Mesenchymal stem cell (in vitro differentiated cells and primary cell): ENCODE measurements around the gene BBX.
A peak's percentile ranks its signal among the peaks of the same experiment; 100 is the strongest.

Experiments
- DNase-seq: peaks from one replicate; pipeline ENCODE4 v3.0.0-alpha.2; 2013
- H2AFZ ChIP-seq: one replicate; pipeline ENCODE4 v1.6.1; 2013; ENCODE audit warnings: low read depth, mild to moderate bottlenecking, control low read depth, inconsistent platforms, low read length, moderate library complexity
- H2AK5ac ChIP-seq: 2 replicates; pipeline ENCODE4 v1.6.1; 2013; ENCODE audit warnings: low read length, moderate library complexity, mild to moderate bottlenecking, inconsistent platforms; ENCODE audit not compliant: severe bottlenecking
- H2BK120ac ChIP-seq: one replicate; pipeline ENCODE4 v1.6.1; 2013; ENCODE audit warnings: low read depth, mild to moderate bottlenecking, inconsistent platforms, low read length, moderate library complexity
- H2BK12ac ChIP-seq, 2 experiments: one replicate each; pipeline ENCODE4 v1.6.1; 2013; ENCODE audit warnings: inconsistent platforms in 2 of 2, low read length in 2 of 2, mild to moderate bottlenecking in 2 of 2, moderate library complexity in 2 of 2, control low read depth in 1 of 2
- H2BK15ac ChIP-seq: one replicate; pipeline ENCODE4 v1.6.1; 2013; ENCODE audit warnings: mild to moderate bottlenecking, low read depth, inconsistent platforms; ENCODE audit not compliant: poor library complexity, severe bottlenecking
- H2BK5ac ChIP-seq: 2 replicates; pipeline ENCODE4 v1.6.1; 2013; ENCODE audit warnings: low read depth, mild to moderate bottlenecking, low read length, control low read depth, inconsistent platforms; ENCODE audit not compliant: poor library complexity, severe bottlenecking
- H3K14ac ChIP-seq, 2 experiments: one replicate each; pipeline ENCODE4 v1.6.1; 2013; ENCODE audit warnings: inconsistent platforms in 2 of 2, low read length in 2 of 2, control low read depth in 1 of 2, mild to moderate bottlenecking in 1 of 2, moderate library complexity in 1 of 2
- H3K18ac ChIP-seq, 2 experiments: one replicate each; pipeline ENCODE4 v1.6.1; 2013; ENCODE audit warnings: inconsistent platforms in 2 of 2, low read length in 2 of 2, control low read depth in 1 of 2, low read depth in 1 of 2, mild to moderate bottlenecking in 1 of 2
- H3K23ac ChIP-seq, 2 experiments: one replicate each; pipeline ENCODE4 v1.6.1; 2013; ENCODE audit warnings: inconsistent platforms in 2 of 2, low read length in 2 of 2, mild to moderate bottlenecking in 2 of 2, moderate library complexity in 2 of 2, control low read depth in 1 of 2
- H3K27ac ChIP-seq: 2 replicates; pipeline ENCODE4 v1.5.1; 2013; ENCODE audit warnings: mild to moderate bottlenecking, moderate library complexity, low read length, control low read depth, inconsistent platforms; ENCODE audit not compliant: poor library complexity, severe bottlenecking
- H3K27me3 ChIP-seq, 2 experiments: 2 replicates each; pipeline versions ENCODE4 v1.6.1 to v1.7.0; 2013; ENCODE audit warnings: low read length in 2 of 2, mild to moderate bottlenecking in 2 of 2, moderate library complexity in 2 of 2, control low read depth in 1 of 2, inconsistent platforms in 1 of 2; ENCODE audit not compliant: control insufficient read depth in 1 of 2, insufficient read depth in 1 of 2
- H3K36me3 ChIP-seq, 2 experiments: 2 replicates each; pipeline versions ENCODE4 v1.6.1 to v1.7.0; 2013; ENCODE audit warnings: low read length in 2 of 2, control low read depth in 1 of 2, inconsistent platforms in 1 of 2, low read depth in 1 of 2, mild to moderate bottlenecking in 1 of 2; ENCODE audit not compliant: insufficient read depth in 2 of 2, control insufficient read depth in 1 of 2
- H3K4ac ChIP-seq, 2 experiments: one replicate each; pipeline ENCODE4 v1.6.1; 2013; ENCODE audit warnings: inconsistent platforms in 2 of 2, low read length in 2 of 2, mild to moderate bottlenecking in 2 of 2, moderate library complexity in 2 of 2, control low read depth in 1 of 2, low read depth in 1 of 2
- H3K4me1 ChIP-seq: 2 replicates; pipeline ENCODE4 v1.6.1; 2013; ENCODE audit warnings: low read depth, low read length, control low read depth; ENCODE audit not compliant: control insufficient read depth, insufficient read depth
- H3K4me2 ChIP-seq: 2 replicates; pipeline ENCODE4 v1.6.1; 2013; ENCODE audit warnings: low read length, mild to moderate bottlenecking, inconsistent platforms; ENCODE audit not compliant: poor library complexity, severe bottlenecking
- H3K4me3 ChIP-seq, 2 experiments: 2 replicates each; pipeline versions ENCODE4 v1.5.1 to v1.7.0; 2013; ENCODE audit warnings: low read length in 2 of 2, mild to moderate bottlenecking in 2 of 2, control low read depth in 1 of 2, low read depth in 1 of 2; ENCODE audit not compliant: insufficient read depth in 1 of 2
- H3K79me1 ChIP-seq: replicated peaks from 2 replicates; pipeline ENCODE4 v1.6.1; 2013; ENCODE audit warnings: mild to moderate bottlenecking, control low read depth, low read length, inconsistent platforms; ENCODE audit not compliant: poor library complexity, severe bottlenecking
- H3K9ac ChIP-seq: 2 replicates; pipeline ENCODE4 v1.7.0; 2013; ENCODE audit warnings: mild to moderate bottlenecking, low read length, moderate library complexity
- H3K9me3 ChIP-seq: 2 replicates; pipeline ENCODE4 v1.7.0; 2013; ENCODE audit warnings: mild to moderate bottlenecking, low read length; ENCODE audit not compliant: control insufficient read depth
- H4K8ac ChIP-seq: one replicate; pipeline ENCODE4 v1.6.1; 2013; ENCODE audit warnings: inconsistent platforms, mild to moderate bottlenecking, low read length, moderate library complexity
- H4K91ac ChIP-seq: one replicate; pipeline ENCODE4 v1.6.1; 2013; ENCODE audit warnings: mild to moderate bottlenecking, low read length, inconsistent platforms
- WGBS: methylation state at CpG from one replicate; pipeline ENCODE4 v1.1.7; 2013; ENCODE audit warnings: mixed read lengths; 5-methylcytosine and 5-hydroxymethylcytosine counted together

Gene BBX

GRCh38 chr3:107589454-107589853 lies 66.7 kb downstream of the BBX start:
- Histone ChIP-seq H3K4ac (no peak overlapping the region), H3K18ac (no peak overlapping the region), H3K14ac (no peak overlapping the region), H4K91ac (no peak overlapping the region), H3K9me3 (no peaks in the 10 kb centered on the region), H4K8ac (no peak overlapping the region), H2BK12ac (no peak overlapping the region), H3K27me3 (no peaks in the 10 kb centered on the region), H3K36me3 (no peaks in the 10 kb centered on the region), H2BK120ac (no peak overlapping the region), H3K4me3 (no peak overlapping the region), H2AFZ (no peak overlapping the region), H3K4me1 (no peaks in the 10 kb centered on the region), H3K27ac (no peak overlapping the region), H3K4me2 (no peak overlapping the region), H2AK5ac (no peak overlapping the region), H3K23ac (no peak overlapping the region), H3K79me1 (peaks cover 18% of the 10 kb centered on the region), H2BK5ac (no peak overlapping the region), H2BK15ac (no peak overlapping the region), H3K9ac (no peak overlapping the region)
- DNase-seq, result no peak
- 100% methylated on average over 1 of the region's 1 CpG for WGBS

GRCh38 chr3:107590786-107591185 lies 68.0 kb downstream of the BBX start:
- H3K18ac ChIP-seq, result no peak overlapping the region
- no peak for DNase-seq
- H2AK5ac ChIP-seq, result no peak overlapping the region
- H2BK15ac ChIP-seq, result no peak overlapping the region
- no peak overlapping the region for H2BK5ac ChIP-seq
- H2BK12ac ChIP-seq, result no peak overlapping the region
- peaks cover 16% of the 10 kb centered on the region for H3K79me1 ChIP-seq
- no peaks in the 10 kb centered on the region for H3K9me3 ChIP-seq
- H3K27me3 ChIP-seq, result no peaks in the 10 kb centered on the region
- H3K9ac ChIP-seq, result no peak overlapping the region
- 82% methylated on average over 1 of the region's 1 CpG for WGBS
- H3K4me2 ChIP-seq, result no peak overlapping the region
- H3K4me3 ChIP-seq, result no peak overlapping the region
- H2AFZ ChIP-seq, result no peak overlapping the region
- H3K36me3 ChIP-seq, result no peaks in the 10 kb centered on the region
- H2BK120ac ChIP-seq, result no peak overlapping the region
- H4K91ac ChIP-seq, result no peak overlapping the region
- no peak overlapping the region for H4K8ac ChIP-seq
- H3K14ac ChIP-seq, result no peak overlapping the region
- no peaks in the 10 kb centered on the region for H3K4me1 ChIP-seq
- H3K23ac ChIP-seq, result no peak overlapping the region
- no peak overlapping the region for H3K27ac ChIP-seq
- no peak overlapping the region for H3K4ac ChIP-seq

- no peak overlapping the region for H4K91ac ChIP-seq
- no peak overlapping the region for H3K4me3 ChIP-seq
- H3K27ac ChIP-seq, result no peak overlapping the region
- H2BK12ac ChIP-seq, result no peak overlapping the region
- no peak overlapping the region for H3K9ac ChIP-seq
- no peak for DNase-seq
- 92% methylated on average over 4 of the region's 5 CpGs for WGBS
- H3K23ac ChIP-seq, result no peak overlapping the region
- H2BK5ac ChIP-seq, result no peak overlapping the region
- H4K8ac ChIP-seq, result no peak overlapping the region
- peaks cover 17% of the 10 kb centered on the region for H3K79me1 ChIP-seq
- no peaks in the 10 kb centered on the region for H3K36me3 ChIP-seq
- no peak overlapping the region for H2BK120ac ChIP-seq
- H3K4ac ChIP-seq, result no peak overlapping the region
- H3K18ac ChIP-seq, result no peak overlapping the region
- H2AK5ac ChIP-seq, result no peak overlapping the region
- H2BK15ac ChIP-seq, result no peak overlapping the region
- no peak overlapping the region for H3K14ac ChIP-seq
- H2AFZ ChIP-seq, result no peak overlapping the region
- no peak overlapping the region for H3K4me2 ChIP-seq
- no peaks in the 10 kb centered on the region for H3K9me3 ChIP-seq
- H3K27me3 ChIP-seq, result no peaks in the 10 kb centered on the region
- peaks cover 1% of the 10 kb centered on the region for H3K4me1 ChIP-seq
Measured at GRCh38 chr3:107592073-107592472, 69.3 kb downstream of the BBX start.

GRCh38 chr3:107594870-107595269 lies 72.1 kb downstream of the BBX start:
- Histone ChIP-seq H4K91ac (no peak overlapping the region), H2AFZ (no peak overlapping the region), H3K27ac (no peak overlapping the region), H3K4me3 (no peak overlapping the region), H2BK15ac (no peak overlapping the region), H2AK5ac (no peak overlapping the region), H3K9me3 (no peaks in the 10 kb centered on the region), H4K8ac (no peak overlapping the region), H2BK12ac (no peak overlapping the region), H3K4me1 (peaks cover 3% of the 10 kb centered on the region), H3K9ac (no peak overlapping the region), H2BK120ac (no peak overlapping the region), H3K14ac (no peak overlapping the region), H3K23ac (no peak overlapping the region), H2BK5ac (no peak overlapping the region), H3K27me3 (no peaks in the 10 kb centered on the region), H3K36me3 (no peaks in the 10 kb centered on the region), H3K4me2 (no peak overlapping the region), H3K4ac (no peak overlapping the region), H3K18ac (no peak overlapping the region), H3K79me1 (peaks cover 18% of the 10 kb centered on the region)
- 51% methylated on average over 3 of the region's 3 CpGs for WGBS
- DNase-seq, result peak; percentile 52
